ENCODE data around the gene ANK3. TPM values are rescaled to one million over a fixed set of nuclear protein-coding genes. Genes with fewer than 3 reads are reported as not detected.

ANK3 gene
- total RNA-seq, 1 experiment from 2014 or later = 0.97 TPM

DNA sequence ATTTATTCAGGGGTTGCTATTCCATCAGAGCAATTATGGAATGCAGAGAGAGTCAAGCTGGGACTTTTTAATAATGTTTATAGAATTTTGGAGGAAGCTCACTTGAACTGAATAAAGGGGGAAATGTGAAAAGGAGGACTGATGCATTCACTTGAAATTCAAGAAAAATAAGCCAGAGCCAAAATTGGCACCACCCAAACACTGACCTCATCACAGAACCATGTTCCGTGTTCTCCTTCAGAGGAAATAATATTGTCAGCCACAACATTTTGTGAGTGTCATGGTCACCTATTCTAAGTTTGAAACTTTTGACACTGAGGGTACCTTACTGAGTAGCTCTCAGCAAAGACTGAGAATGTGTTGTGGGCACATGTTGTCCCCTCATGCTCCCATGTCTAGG, 207.0 kb downstream of the ANK3 start:
- no peaks in the 10 kb centered on the region for H3K4me1 ChIP-seq (replicated peaks)
- no peaks in the 10 kb centered on the region for H3K36me3 ChIP-seq
- H3K9me3 ChIP-seq (replicated peaks) = no peaks in the 10 kb centered on the region
- no peak overlapping the region for H3K27ac ChIP-seq
- no peaks in the 10 kb centered on the region for H3K27me3 ChIP-seq (replicated peaks)
- H3K4me3 ChIP-seq = no peak overlapping the region
- DNase-seq (ENCODE audit: low read depth in 1 of 2, low spot score in 2 of 2) = no peak

DNA sequence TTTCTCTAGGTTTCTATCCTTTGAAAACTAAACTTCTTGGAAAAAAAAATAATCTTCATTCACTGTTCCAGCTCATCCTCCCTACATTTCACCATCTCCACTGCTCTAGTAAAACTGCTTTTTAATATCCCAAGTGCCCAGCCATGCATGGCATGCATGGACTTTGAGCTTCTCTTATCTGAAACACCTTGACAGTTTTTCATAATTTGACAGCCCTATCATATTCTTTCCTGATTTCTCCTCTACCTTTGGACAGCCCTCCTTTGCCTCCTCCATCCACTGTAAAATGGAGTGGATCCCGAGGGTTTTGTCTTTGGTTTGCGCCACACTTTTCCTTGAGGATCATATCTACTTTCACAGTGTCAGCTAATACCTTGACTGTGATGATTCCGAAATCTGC, 212.8 kb downstream of the ANK3 start:
- DNase-seq (ENCODE audit: low read depth in 1 of 2, low spot score in 2 of 2) = no peak
- Histone ChIP-seq H3K27me3 (replicated peaks) (no peaks in the 10 kb centered on the region), H3K9me3 (replicated peaks) (no peaks in the 10 kb centered on the region), H3K4me1 (replicated peaks) (no peaks in the 10 kb centered on the region), H3K4me3 (no peak overlapping the region), H3K27ac (no peak overlapping the region), H3K36me3 (no peaks in the 10 kb centered on the region)

DNA sequence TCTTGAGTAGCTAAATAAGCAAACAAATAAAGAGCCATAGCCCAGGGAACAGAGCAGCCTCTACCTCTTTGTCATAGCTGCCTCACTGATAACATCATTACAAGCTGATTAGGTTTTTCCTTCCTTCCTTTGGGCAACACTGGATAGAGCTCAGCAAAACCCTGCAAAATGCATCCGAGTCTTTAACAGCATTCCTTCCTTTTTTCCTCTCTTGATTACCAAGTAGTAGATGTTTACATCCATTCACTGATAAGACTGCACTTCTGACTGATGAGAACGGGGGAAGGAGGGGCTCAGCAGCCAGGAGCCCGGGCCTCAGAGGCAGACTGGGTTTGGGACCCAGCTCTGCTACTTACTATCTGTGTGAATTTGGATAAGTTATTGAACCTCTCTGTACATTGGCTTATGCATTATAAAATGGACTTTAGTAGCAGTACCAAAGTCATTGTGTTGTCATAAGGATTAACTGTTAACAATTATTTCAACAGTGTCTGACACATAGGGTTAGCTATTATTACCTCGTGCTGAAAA, 214.2 kb downstream of the ANK3 start:
- Histone ChIP-seq H3K27ac (no peak overlapping the region), H3K27me3 (replicated peaks) (no peaks in the 10 kb centered on the region; the same call in 1 of the 2 replicates), H3K4me1 (replicated peaks) (no peaks in the 10 kb centered on the region), H3K36me3 (no peaks in the 10 kb centered on the region), H3K9me3 (replicated peaks) (no peaks in the 10 kb centered on the region), H3K4me3 (no peak overlapping the region)
- DNase-seq (ENCODE audit: low read depth in 1 of 2, low spot score in 2 of 2) = no peak

DNA sequence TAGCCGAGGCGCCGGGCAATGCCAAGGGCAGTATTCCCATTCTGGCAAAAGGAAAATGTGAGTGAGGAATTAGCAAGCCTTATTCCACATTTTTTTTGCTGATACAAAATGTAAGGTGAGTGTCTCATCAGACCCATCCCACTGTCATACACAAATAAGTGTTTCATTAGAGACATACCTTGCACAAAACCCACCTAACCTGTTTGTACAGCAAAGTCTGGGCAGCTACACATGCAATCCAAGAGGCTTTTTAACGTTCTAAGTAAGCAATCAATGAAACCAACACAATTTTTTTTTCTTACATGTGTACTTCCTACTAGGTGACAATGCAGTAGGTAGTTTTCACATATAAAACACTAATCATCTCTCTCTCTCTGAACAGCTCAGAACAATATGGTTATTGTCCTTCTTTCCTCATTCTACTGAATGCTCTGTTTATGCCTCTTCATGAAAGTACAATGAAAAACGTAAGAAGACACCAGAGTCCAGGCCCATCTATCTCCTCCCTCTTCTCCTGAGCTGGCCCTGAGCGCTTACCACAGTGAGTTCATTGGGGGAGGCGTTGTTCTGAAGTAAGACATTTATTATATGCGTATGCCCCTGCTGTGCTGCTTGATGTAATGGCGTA, 217.2 kb downstream of the ANK3 start:
- H3K36me3 ChIP-seq = no peaks in the 10 kb centered on the region

DNA sequence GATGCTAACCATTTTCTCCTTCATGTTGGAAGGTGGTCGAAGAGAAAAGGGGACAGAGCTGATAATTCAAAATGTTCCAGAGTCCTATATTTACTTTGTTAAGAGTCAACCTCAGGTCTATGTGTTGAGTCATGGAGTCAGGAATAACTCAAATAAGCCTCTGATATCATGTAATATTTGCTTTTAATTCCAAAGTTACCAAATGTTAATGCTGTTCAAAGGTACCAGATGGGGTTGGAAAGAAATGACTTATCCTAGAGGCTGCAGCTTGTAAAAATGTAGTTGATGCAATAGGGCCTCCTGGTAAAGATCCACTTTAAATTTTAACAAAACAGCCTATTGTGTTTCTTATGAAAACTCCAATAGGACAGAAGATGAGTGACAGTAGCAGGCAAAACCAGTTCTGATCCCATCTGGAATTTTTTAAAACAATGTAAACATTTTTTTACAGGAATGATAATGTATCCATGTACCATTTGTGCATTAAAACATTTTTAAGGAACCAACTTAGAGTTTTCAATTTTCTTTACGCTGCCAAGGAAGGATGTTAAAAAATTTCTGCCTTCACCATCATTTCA, 218.2 kb downstream of the ANK3 start:
- no peaks in the 10 kb centered on the region; the same call in 1 of the 2 replicates for H3K27me3 ChIP-seq (replicated peaks)
- H3K9me3 ChIP-seq (replicated peaks) = no peaks in the 10 kb centered on the region
- H3K27ac ChIP-seq = no peak overlapping the region
- DNase-seq (ENCODE audit: low read depth in 1 of 2, low spot score in 2 of 2) = no peak
- no peaks in the 10 kb centered on the region for H3K4me1 ChIP-seq (replicated peaks)
- no peak overlapping the region for H3K4me3 ChIP-seq
- H3K36me3 ChIP-seq = no peaks in the 10 kb centered on the region

More for the DNA sequence above, 217.2 kb downstream of the ANK3 start:
- Histone ChIP-seq H3K27me3 (replicated peaks) (no peaks in the 10 kb centered on the region; the same call in 1 of the 2 replicates), H3K4me1 (replicated peaks) (no peaks in the 10 kb centered on the region), H3K9me3 (replicated peaks) (no peaks in the 10 kb centered on the region), H3K4me3 (no peak overlapping the region), H3K27ac (no peak overlapping the region)
- no peak for DNase-seq (ENCODE audit: low read depth in 1 of 2, low spot score in 2 of 2)

DNA sequence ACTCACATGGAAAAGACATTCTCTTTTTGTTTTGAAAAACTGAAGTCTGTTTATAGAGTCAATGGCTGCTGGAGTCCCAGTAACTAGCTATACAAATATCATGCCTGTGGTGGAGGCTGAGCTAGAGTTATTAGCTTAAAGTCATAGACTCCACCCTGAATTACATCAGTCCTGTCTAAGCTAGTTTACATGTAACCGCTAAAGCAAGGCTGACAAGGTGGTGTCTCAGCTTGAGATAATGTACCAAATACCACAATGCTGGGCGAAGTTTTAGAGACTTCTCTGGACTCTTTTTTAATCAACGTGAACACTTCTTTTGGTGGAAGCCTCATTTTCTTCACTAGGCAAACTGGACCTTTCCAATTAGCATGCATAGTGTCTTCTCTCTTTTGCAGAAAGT, 219.4 kb downstream of the ANK3 start:
- Histone ChIP-seq H3K27me3 (replicated peaks) (no peaks in the 10 kb centered on the region; the same call in 1 of the 2 replicates), H3K36me3 (no peaks in the 10 kb centered on the region), H3K4me1 (replicated peaks) (no peaks in the 10 kb centered on the region), H3K27ac (no peak overlapping the region), H3K4me3 (no peak overlapping the region), H3K9me3 (replicated peaks) (no peaks in the 10 kb centered on the region)
- no peak for DNase-seq (ENCODE audit: low read depth in 1 of 2, low spot score in 2 of 2)

DNA sequence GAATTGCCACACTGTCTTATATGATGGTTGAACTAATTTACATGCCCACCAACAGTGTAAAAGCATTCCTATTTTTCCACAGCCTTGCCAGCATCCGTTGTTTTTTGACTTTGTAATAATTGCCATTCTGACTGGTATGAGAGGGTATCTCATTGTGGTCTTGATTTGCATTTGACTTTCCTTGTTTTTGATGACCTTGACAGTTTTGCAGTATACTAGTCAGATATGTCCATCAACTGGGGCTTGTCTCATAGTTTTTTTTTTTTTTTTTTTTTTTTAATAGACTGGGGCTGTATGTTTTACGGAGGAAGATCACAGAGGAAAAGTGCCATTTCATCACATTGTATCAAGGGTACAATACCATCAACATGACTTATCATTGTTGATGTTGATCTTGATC, 220.6 kb downstream of the ANK3 start:
- no peaks in the 10 kb centered on the region for H3K4me1 ChIP-seq (replicated peaks)
- H3K9me3 ChIP-seq (replicated peaks) = no peaks in the 10 kb centered on the region
- H3K27me3 ChIP-seq (replicated peaks) = no peaks in the 10 kb centered on the region; the same call in 1 of the 2 replicates
- no peak for DNase-seq (ENCODE audit: low read depth in 1 of 2, low spot score in 2 of 2)
- no peaks in the 10 kb centered on the region for H3K36me3 ChIP-seq
- no peak overlapping the region for H3K4me3 ChIP-seq
- H3K27ac ChIP-seq = no peak overlapping the region

DNA sequence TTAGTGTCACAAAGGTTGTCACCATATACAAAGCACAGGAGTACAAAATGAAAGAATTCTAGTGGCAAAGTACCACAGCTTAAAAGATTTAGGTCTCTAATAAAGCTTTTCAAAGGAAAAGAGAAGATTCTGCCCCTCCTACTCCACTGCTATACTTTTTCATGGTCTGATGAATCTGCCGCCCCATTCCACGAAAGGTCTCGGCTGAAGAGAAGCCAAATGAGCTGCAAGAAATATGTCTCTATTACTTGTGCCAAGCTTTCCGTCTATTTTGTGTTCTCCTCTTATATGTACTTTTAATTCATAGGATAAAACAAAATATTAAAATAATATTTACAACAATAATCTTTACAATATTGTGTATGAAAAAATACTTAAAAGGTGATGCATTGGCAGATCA, 222.6 kb downstream of the ANK3 start:
- DNase-seq (ENCODE audit: low read depth in 1 of 2, low spot score in 2 of 2) = no peak
- H3K27me3 ChIP-seq (replicated peaks) = no peaks in the 10 kb centered on the region; the same call in 1 of the 2 replicates
- H3K4me3 ChIP-seq = no peak overlapping the region
- no peaks in the 10 kb centered on the region for H3K36me3 ChIP-seq
- no peak overlapping the region for H3K27ac ChIP-seq
- no peaks in the 10 kb centered on the region for H3K4me1 ChIP-seq (replicated peaks)
- H3K9me3 ChIP-seq (replicated peaks) = no peaks in the 10 kb centered on the region

DNA sequence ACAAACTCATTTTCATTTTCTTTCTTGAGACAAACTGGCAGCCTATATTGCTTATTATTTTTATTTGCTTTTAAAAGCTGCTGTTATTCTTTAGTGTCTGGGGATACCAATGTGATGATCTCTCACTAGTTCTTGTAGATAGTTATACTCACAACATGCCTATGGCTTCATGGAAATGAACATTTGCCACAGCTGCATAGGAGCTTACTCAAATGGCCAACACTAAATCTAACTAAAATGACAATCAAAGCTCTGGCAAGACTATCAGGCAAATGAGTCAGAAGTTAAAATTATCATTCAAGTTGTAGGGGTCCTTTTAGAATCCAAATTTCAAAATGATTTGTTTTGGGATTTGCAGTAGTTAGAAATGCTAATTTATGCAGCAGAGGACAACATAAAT, 225.9 kb downstream of the ANK3 start:
- no peak for DNase-seq (ENCODE audit: low read depth in 1 of 2, low spot score in 2 of 2)
- H3K4me1 ChIP-seq (replicated peaks) = no peaks in the 10 kb centered on the region
- no peaks in the 10 kb centered on the region for H3K9me3 ChIP-seq (replicated peaks)
- H3K27ac ChIP-seq = no peak overlapping the region
- no peaks in the 10 kb centered on the region for H3K36me3 ChIP-seq
- H3K4me3 ChIP-seq = no peak overlapping the region
- no peaks in the 10 kb centered on the region for H3K27me3 ChIP-seq (replicated peaks)

DNA sequence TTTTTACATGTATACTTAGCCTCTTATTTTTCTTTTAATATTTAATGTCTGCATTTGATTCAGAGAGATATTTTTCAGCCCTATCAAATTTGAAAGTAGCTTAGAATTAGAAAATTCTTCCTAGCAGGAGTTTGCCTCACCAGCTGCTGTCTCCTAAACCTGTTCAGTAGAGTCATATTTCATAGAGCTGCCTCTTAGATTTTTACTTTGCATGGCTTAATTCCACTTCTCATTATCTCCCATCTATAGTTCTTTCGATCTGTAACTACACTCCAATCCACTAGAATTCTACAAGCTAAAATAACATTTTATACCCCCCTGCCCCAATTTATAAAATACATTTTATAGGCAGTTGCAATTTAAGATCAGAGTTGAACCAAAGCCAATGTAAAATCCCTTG, 227.0 kb downstream of the ANK3 start:
- Histone ChIP-seq H3K27me3 (replicated peaks) (no peaks in the 10 kb centered on the region), H3K27ac (no peak overlapping the region), H3K9me3 (replicated peaks) (no peaks in the 10 kb centered on the region), H3K4me1 (replicated peaks) (no peaks in the 10 kb centered on the region), H3K4me3 (no peak overlapping the region), H3K36me3 (no peaks in the 10 kb centered on the region)
- no peak for DNase-seq (ENCODE audit: low read depth in 1 of 2, low spot score in 2 of 2)

DNA sequence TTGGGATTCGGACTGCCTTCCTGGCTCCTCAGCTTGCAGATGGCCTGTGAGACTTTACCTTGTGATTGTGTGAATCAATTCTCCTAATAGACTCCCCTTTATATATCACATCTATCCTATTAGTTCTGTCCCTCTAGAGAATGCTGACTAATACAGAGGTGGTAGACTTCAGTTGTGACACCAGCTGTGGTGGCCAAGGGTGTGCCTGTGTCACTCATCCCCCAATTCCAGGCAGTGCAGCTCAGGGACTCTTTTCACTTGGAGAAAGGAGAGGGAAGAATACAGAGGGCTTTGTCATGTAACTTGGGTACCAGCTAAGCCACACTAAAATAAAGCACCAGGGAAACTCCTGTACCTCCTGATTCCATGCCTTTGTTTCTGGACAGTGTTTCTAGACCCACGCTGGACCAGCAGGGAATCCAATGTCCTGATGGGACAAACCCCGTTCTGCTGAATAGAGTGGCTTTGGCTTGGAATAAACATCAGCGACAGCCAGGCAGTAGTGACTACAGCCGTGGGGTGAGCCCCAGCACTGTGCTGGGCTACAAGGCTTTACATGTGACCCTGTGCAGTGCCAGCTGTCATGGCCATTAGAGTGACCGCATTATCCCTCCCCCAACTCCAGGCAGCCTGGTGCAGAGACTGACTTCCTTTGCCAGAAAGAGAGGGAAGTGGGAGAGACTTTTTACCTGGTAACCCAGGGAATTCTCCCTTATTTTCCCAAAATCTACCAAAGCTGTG, 233.6 kb downstream of the ANK3 start:
- DNase-seq (ENCODE audit: low read depth in 1 of 2, low spot score in 2 of 2) = no peak
- Histone ChIP-seq H3K27me3 (replicated peaks) (no peaks in the 10 kb centered on the region; the same call in 1 of the 2 replicates), H3K27ac (no peak overlapping the region)

DNA sequence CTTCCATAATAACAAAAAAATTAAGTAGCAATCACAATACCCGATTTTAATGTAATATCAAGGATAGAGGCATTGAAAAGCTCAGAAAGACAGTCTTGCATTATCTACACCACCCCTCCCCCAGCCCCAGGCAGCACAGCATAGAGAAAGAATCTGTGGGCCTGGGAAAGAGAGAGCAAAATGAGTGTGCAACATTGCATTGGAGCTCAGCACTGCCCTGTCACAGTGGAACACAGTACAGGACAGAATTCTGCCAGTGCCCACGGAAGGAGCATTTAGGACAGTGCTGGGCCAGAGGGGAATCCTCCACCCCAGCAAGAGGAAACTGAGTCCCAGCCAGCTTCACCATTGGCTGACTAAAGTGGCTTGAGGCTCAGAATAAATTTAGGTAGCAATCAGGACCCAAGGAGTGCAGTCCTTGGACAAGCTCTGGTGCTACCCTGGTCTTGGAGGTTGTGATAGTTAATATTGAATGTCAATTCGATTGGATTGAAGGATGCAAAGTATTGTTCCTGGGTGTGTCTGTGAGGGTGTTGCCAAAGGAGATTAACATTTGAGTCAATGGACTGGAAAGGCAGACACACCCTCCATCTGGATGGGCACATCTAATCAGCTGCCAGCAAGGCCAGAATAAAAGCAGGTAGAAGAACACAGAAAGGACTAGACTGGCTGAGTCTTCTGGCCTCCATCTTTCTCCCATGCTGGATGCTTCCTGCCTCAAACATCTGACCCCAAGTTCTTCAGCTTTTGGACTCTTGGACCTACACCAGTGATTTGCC, 234.4 kb downstream of the ANK3 start:
- Histone ChIP-seq H3K9me3 (replicated peaks) (no peaks in the 10 kb centered on the region), H3K27ac (no peak overlapping the region), H3K4me3 (no peak overlapping the region), H3K27me3 (replicated peaks) (no peaks in the 10 kb centered on the region; the same call in 1 of the 2 replicates), H3K36me3 (no peaks in the 10 kb centered on the region), H3K4me1 (replicated peaks) (no peaks in the 10 kb centered on the region)
- no peak for DNase-seq (ENCODE audit: low read depth in 1 of 2, low spot score in 2 of 2)

More for the DNA sequence above, 233.6 kb downstream of the ANK3 start:
- Histone ChIP-seq H3K36me3 (no peaks in the 10 kb centered on the region), H3K9me3 (replicated peaks) (no peaks in the 10 kb centered on the region), H3K4me1 (replicated peaks) (no peaks in the 10 kb centered on the region), H3K4me3 (no peak overlapping the region)

DNA sequence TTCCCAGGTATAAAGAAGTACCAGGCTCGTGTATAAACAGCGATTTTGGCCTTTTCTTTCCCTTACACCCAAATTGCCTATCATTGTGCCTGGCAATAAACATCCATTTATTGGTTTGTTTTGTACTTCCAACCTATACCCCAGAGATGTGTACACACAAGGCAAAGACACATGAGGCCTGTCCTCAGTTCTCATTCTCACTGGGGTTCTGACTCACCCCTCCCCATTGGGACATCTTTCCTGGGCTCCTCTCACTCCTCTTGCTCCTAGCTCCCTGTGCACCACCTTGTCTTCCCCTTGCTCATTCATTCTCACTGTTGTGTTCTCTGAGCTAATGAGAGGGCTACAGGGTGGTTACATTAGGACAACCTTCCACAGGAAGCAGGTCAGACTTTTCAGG, 240.7 kb downstream of the ANK3 start:
- H3K4me1 ChIP-seq (replicated peaks) = peaks cover 7% of the 10 kb centered on the region
- H3K36me3 ChIP-seq = no peaks in the 10 kb centered on the region
- no peak overlapping the region for H3K4me3 ChIP-seq
- no peak for DNase-seq (ENCODE audit: low read depth in 1 of 2, low spot score in 2 of 2)
- H3K27me3 ChIP-seq (replicated peaks) = no peaks in the 10 kb centered on the region; the same call in 1 of the 2 replicates
- no peak overlapping the region for H3K27ac ChIP-seq
- H3K9me3 ChIP-seq (replicated peaks) = no peaks in the 10 kb centered on the region

Measured in SJSA1 (cell line).